IMR-90 (cell line): ENCODE results near the gene RNF14. TPM values are rescaled to one million over a fixed set of nuclear protein-coding genes. Genes with fewer than 3 reads are reported as not detected.

Source experiments
- ATAC-seq: fragments of 200-7000 bp; cut with Tn5 transposase; 2 replicates; pipeline ENCODE4 v1.9.1; 2020; ENCODE audit warnings: low read depth, mild to moderate bottlenecking, moderate library complexity
- BruUV-seq: library from RNA; stranded (reverse); fragments of 400-500 nt; replicated peaks from 2 replicates; lab custom pipeline; 2021; lab: Mats Ljungman, UMichigan
- CTCF ChIA-PET: fragments of 300-600 bp; formaldehyde crosslinking; extraction: SDS; loops from one replicate; lab custom pipeline; 2021; ENCODE audit warnings: antibody characterized with exemption; lab: Yijun Ruan, JAX
- POLR2A ChIA-PET: fragments of 300-600 bp; sonication (Branson Sonifier 250); formaldehyde crosslinking; loops from one replicate; lab custom pipeline; 2022; ENCODE audit warnings: antibody characterized with exemption; ENCODE audit not compliant: unreplicated experiment; lab: Charles Lee
- DNase-seq: peaks from one replicate; pipeline ENCODE4 v3.0.0; 2013
- H2AFZ ChIP-seq: replicated peaks from 2 replicates; pipeline ENCODE3; 2013; ENCODE audit warnings: low read length, mild to moderate bottlenecking; ENCODE audit not compliant: poor library complexity
- H2AK5ac ChIP-seq: 2 replicates; pipeline ENCODE4 v1.6.1; 2013; ENCODE audit warnings: low read depth, low read length, inconsistent platforms
- H2AK9ac ChIP-seq: replicated peaks from 2 replicates; pipeline ENCODE3; 2013; ENCODE audit warnings: mild to moderate bottlenecking, low read depth, low read length, moderate library complexity; ENCODE audit not compliant: poor library complexity
- H2BK120ac ChIP-seq: 2 replicates; pipeline ENCODE4 v1.6.1; 2013; ENCODE audit warnings: low read depth, low read length, inconsistent platforms
- H2BK15ac ChIP-seq: 3 replicates; pipeline ENCODE4 v1.6.1; 2013; ENCODE audit warnings: low read depth, low read length, inconsistent platforms
- H2BK20ac ChIP-seq: 2 replicates; pipeline ENCODE4 v1.6.1; 2013; ENCODE audit warnings: low read depth, mild to moderate bottlenecking, inconsistent platforms, low read length, moderate library complexity
- H2BK5ac ChIP-seq: 2 replicates; pipeline ENCODE4 v1.6.1; 2013; ENCODE audit warnings: mild to moderate bottlenecking, low read depth, low read length, inconsistent platforms; ENCODE audit not compliant: poor library complexity, severe bottlenecking
- H3K14ac ChIP-seq: replicated peaks from 2 replicates; pipeline ENCODE4 v1.6.1; 2013; ENCODE audit warnings: low read depth, low read length, inconsistent platforms
- H3K18ac ChIP-seq: 2 replicates; pipeline ENCODE4 v1.6.1; 2013; ENCODE audit warnings: low read depth, low read length, control low read depth
- H3K23ac ChIP-seq: 2 replicates; pipeline ENCODE4 v1.6.1; 2013; ENCODE audit warnings: low read depth, low read length, inconsistent platforms
- H3K27ac ChIP-seq: 2 replicates; pipeline ENCODE4 v1.5.1; 2013; ENCODE audit warnings: mild to moderate bottlenecking, control low read depth, low read length; ENCODE audit not compliant: insufficient read depth
- H3K27me3 ChIP-seq: 2 replicates; pipeline ENCODE4 v1.6.1; 2013; ENCODE audit warnings: low read length; ENCODE audit not compliant: control insufficient read depth, insufficient read depth
- H3K36me3 ChIP-seq: 2 replicates; pipeline ENCODE4 v1.6.1; 2013; ENCODE audit warnings: low read length, mixed read lengths; ENCODE audit not compliant: control insufficient read depth, insufficient read depth
- H3K4ac ChIP-seq: 2 replicates; pipeline ENCODE4 v1.6.1; 2013; ENCODE audit warnings: low read depth, low read length, inconsistent platforms
- H3K4me1 ChIP-seq: 2 replicates; pipeline ENCODE4 v1.6.1; 2013; ENCODE audit warnings: low read length, mixed read lengths; ENCODE audit not compliant: control insufficient read depth, insufficient read depth
- H3K4me2 ChIP-seq: 2 replicates; pipeline ENCODE4 v1.6.1; 2013; ENCODE audit warnings: low read depth, mild to moderate bottlenecking, control low read depth, low read length, moderate library complexity
- H3K4me3 ChIP-seq: 2 replicates; pipeline ENCODE4 v1.5.1; 2013; ENCODE audit warnings: low read depth, mild to moderate bottlenecking, control low read depth, low read length, moderate library complexity; ENCODE audit not compliant: insufficient read depth
- H3K56ac ChIP-seq: 2 replicates; pipeline ENCODE4 v1.6.1; 2013; ENCODE audit warnings: low read length, inconsistent platforms; ENCODE audit not compliant: insufficient read depth; ENCODE audit errors: extremely low read depth
- H3K79me1 ChIP-seq, 2 experiments: 2 replicates each; pipeline ENCODE4 v1.6.1; 2013; ENCODE audit warnings: low read length in 2 of 2, inconsistent platforms in 1 of 2, low read depth in 1 of 2
- H3K9ac ChIP-seq: 2 replicates; pipeline ENCODE4 v1.6.1; 2013; ENCODE audit warnings: low read depth, low read length, control low read depth
- H3K9me1 ChIP-seq: 2 replicates; pipeline ENCODE4 v1.6.1; 2013; ENCODE audit warnings: low read length, inconsistent platforms; ENCODE audit not compliant: insufficient read depth
- H3K9me3 ChIP-seq: 2 replicates; pipeline ENCODE4 v1.6.1; 2013; ENCODE audit warnings: low read length; ENCODE audit not compliant: control insufficient read depth, insufficient read depth
- H4K20me1 ChIP-seq: 2 replicates; pipeline ENCODE4 v1.6.1; 2013; ENCODE audit warnings: low read length, inconsistent platforms; ENCODE audit not compliant: insufficient read depth
- H4K5ac ChIP-seq: 2 replicates; pipeline ENCODE4 v1.6.1; 2013; ENCODE audit warnings: mild to moderate bottlenecking, low read depth, low read length, control low read depth
- H4K8ac ChIP-seq, 2 experiments: 2 replicates each; pipeline ENCODE4 v1.6.1; 2013; ENCODE audit warnings: low read depth in 2 of 2, low read length in 2 of 2, control low read depth in 1 of 2, inconsistent platforms in 1 of 2
- H4K91ac ChIP-seq: 2 replicates; pipeline ENCODE4 v1.6.1; 2013; ENCODE audit warnings: low read depth, low read length, inconsistent platforms; ENCODE audit not compliant: insufficient read depth
- CEBPB ChIP-seq: IDR thresholded peaks from 2 replicates; pipeline ENCODE4 v1.6.1; 2012; ENCODE audit warnings: low read depth, low read length, improper control_type of control experiment
- ELK1 ChIP-seq: fragments of 150-350 bp; IDR thresholded peaks from 2 replicates; pipeline ENCODE4 v1.6.1; 2016; ENCODE audit warnings: low read depth, mild to moderate bottlenecking, low read length, moderate library complexity, borderline replicate concordance
- FOS ChIP-seq: fragments of 150-350 bp; IDR thresholded peaks from 2 replicates; pipeline ENCODE4 v1.6.1; 2016; ENCODE audit warnings: low read depth, low read length
- MAFK ChIP-seq: IDR thresholded peaks from 2 replicates; pipeline ENCODE4 v1.6.1; 2012; ENCODE audit warnings: low read depth, low read length, improper control_type of control experiment
- MAZ ChIP-seq: IDR thresholded peaks from 2 replicates; pipeline ENCODE4 v1.6.1; 2012; ENCODE audit warnings: low read depth, mild to moderate bottlenecking, low read length, improper control_type of control experiment, moderate library complexity, borderline replicate concordance
- MXI1 ChIP-seq: IDR thresholded peaks from 2 replicates; pipeline ENCODE4 v1.6.1; 2012; ENCODE audit warnings: low read depth, mild to moderate bottlenecking, low read length, moderate library complexity, borderline replicate concordance
- POLR2A ChIP-seq: IDR thresholded peaks from 2 replicates; pipeline ENCODE4 v1.6.1; 2012; ENCODE audit warnings: mild to moderate bottlenecking, low read depth, low read length
- RAD21 ChIP-seq: IDR thresholded peaks from 2 replicates; pipeline ENCODE4 v1.6.1; 2012; ENCODE audit warnings: low read length, improper control_type of control experiment
- RFX5 ChIP-seq: IDR thresholded peaks from 2 replicates; pipeline ENCODE4 v1.8.0; 2012; ENCODE audit warnings: low read depth, mild to moderate bottlenecking, low read length, moderate library complexity
- SMC3 ChIP-seq: fragments of 150-350 bp; IDR thresholded peaks from 2 replicates; pipeline ENCODE4 v1.6.1; 2016; ENCODE audit warnings: low read depth, mild to moderate bottlenecking, antibody characterized with exemption, low read length, moderate library complexity
- dilution Hi-C: fragments of 300-500 bp; cut with HindIII; formaldehyde crosslinking; loops from one replicate; pipeline ENCODE4 v1.14.3; 2018; ENCODE audit warnings: low sequenced_read_pairs; ENCODE audit not compliant: unreplicated experiment
- in situ Hi-C: fragments of 300-500 bp; cut with MboI; formaldehyde crosslinking; loops from 3 replicates; pipeline ENCODE4 v1.14.3; 2019; ENCODE audit warnings: low sequenced_read_pairs, inconsistent platforms, mixed read lengths
- intact Hi-C: fragments of 100-400 bp; cut with micrococcal nuclease; formaldehyde crosslinking; loops from 2 replicates; pipeline ENCODE4 v1.10.0; 2022
- polyA plus RNA-seq, 3 experiments: library from polyadenylated mRNA; depleted of rRNA; stranded (reverse); fragments of >200 nt; gene quantifications; 2 replicates each; pipeline ENCODE4 v1.2.3, GENCODE V29; 2012; ENCODE audit warnings: low replicate concordance in 1 of 3
- total RNA-seq: library from RNA; depleted of rRNA; stranded (reverse); fragments of >200 nt; gene quantifications from 2 replicates; pipeline ENCODE4 v1.2.3, GENCODE V29; 2012
- TF ChIP-seq, protein P1 (sequence below): fragments of 150-350 bp; IDR thresholded peaks from 2 replicates; pipeline ENCODE4 v1.6.1; 2017; ENCODE audit warnings: mild to moderate bottlenecking, antibody characterized with exemption, low read length, low read depth
- TF ChIP-seq, protein P2 (sequence below): conservative IDR thresholded peaks from 2 replicates; pipeline ENCODE4 v1.5.1; 2012; ENCODE audit warnings: mild to moderate bottlenecking, low read depth, low read length, improper control_type of control experiment

RNF14 gene
- total and polyA plus RNA-seq, 2 of the 4 experiments (the other 2 are of a cell fraction): 36.1 to 106 TPM

- no peak for TF ChIP-seq ELK1
- no peak for TF ChIP-seq MAZ
- no peak for TF ChIP-seq CEBPB
- no peak for TF ChIP-seq MXI1
- TF ChIP-seq FOS: no peak
These were observed 7.3 kb downstream of the RNF14 start (continued) for GRCh38 chr5:141976176-141976575.

DNA sequence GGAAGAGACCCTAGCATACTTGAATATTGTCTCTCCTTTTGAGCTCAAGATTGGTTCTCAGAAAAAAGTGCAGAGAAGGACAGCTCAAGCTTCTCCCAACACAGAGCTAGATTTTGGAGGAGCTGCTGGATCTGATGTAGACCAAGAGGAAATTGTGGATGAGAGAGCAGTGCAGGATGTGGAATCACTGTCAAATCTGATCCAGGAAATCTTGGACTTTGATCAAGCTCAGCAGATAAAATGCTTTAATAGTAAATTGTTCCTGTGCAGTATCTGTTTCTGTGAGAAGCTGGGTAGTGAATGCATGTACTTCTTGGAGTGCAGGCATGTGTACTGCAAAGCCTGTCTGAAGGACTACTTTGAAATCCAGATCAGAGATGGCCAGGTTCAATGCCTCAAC is 9.5 kb downstream of the RNF14 start:
- dilution Hi-C loops: loop anchor here (25.0 kb wide), 1 partner anchor 159 kb away; no protein-coding TSS in a partner anchor
- TF ChIP-seq MAZ: no peak
- TF ChIP-seq, protein P1, sequence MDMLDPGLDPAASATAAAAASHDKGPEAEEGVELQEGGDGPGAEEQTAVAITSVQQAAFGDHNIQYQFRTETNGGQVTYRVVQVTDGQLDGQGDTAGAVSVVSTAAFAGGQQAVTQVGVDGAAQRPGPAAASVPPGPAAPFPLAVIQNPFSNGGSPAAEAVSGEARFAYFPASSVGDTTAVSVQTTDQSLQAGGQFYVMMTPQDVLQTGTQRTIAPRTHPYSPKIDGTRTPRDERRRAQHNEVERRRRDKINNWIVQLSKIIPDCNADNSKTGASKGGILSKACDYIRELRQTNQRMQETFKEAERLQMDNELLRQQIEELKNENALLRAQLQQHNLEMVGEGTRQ: no peak
- no peak for TF ChIP-seq RAD21
- TF ChIP-seq CEBPB: no peak
- no peak for TF ChIP-seq RFX5
- TF ChIP-seq MAFK: no peak
- TF ChIP-seq POLR2A: no peak
- TF ChIP-seq, protein P2, sequence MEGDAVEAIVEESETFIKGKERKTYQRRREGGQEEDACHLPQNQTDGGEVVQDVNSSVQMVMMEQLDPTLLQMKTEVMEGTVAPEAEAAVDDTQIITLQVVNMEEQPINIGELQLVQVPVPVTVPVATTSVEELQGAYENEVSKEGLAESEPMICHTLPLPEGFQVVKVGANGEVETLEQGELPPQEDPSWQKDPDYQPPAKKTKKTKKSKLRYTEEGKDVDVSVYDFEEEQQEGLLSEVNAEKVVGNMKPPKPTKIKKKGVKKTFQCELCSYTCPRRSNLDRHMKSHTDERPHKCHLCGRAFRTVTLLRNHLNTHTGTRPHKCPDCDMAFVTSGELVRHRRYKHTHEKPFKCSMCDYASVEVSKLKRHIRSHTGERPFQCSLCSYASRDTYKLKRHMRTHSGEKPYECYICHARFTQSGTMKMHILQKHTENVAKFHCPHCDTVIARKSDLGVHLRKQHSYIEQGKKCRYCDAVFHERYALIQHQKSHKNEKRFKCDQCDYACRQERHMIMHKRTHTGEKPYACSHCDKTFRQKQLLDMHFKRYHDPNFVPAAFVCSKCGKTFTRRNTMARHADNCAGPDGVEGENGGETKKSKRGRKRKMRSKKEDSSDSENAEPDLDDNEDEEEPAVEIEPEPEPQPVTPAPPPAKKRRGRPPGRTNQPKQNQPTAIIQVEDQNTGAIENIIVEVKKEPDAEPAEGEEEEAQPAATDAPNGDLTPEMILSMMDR: no peak
- TF ChIP-seq MXI1: no peak
- TF ChIP-seq ELK1: no peak
- no peak for TF ChIP-seq SMC3

More for the DNA sequence above, 9.5 kb downstream of the RNF14 start:
- CTCF ChIA-PET: no interaction called here
- no peak overlapping the region for H3K27ac ChIP-seq
- H4K5ac ChIP-seq: no peak overlapping the region
- POLR2A ChIA-PET: interaction anchor here (0.6 kb wide), 1 partner anchor 9 kb away, joined by 3 read pairs; no protein-coding TSS in a partner anchor
- in situ Hi-C loops (no loop called here), intact Hi-C loops (no loop called here)
- H2AK5ac ChIP-seq: no peak overlapping the region
- no peak overlapping the region for H3K14ac ChIP-seq
- peaks cover 7% of the 10 kb centered on the region for H3K4me1 ChIP-seq
- H3K79me1 ChIP-seq: peaks cover 29 to 47% of the 10 kb centered on the region in 2 experiments
- no peak overlapping the region for H3K9ac ChIP-seq
- peaks cover 39% of the 10 kb centered on the region for H3K36me3 ChIP-seq
- no peak for ATAC-seq
- H4K8ac ChIP-seq: no peak overlapping the region
- no peak for DNase-seq
- H2AFZ ChIP-seq: no peak overlapping the region
- no peak overlapping the region for H2BK120ac ChIP-seq
- no peak overlapping the region for H2BK5ac ChIP-seq
- H4K91ac ChIP-seq: no peak overlapping the region
- H2AK9ac ChIP-seq: no peak overlapping the region
- H3K4me3 ChIP-seq: no peak overlapping the region
- no peak overlapping the region for H2BK20ac ChIP-seq
- no peaks in the 10 kb centered on the region for H3K9me3 ChIP-seq
- H3K23ac ChIP-seq: no peak overlapping the region; the same call in 1 of the 2 replicates
- no peaks in the 10 kb centered on the region for H3K27me3 ChIP-seq
- H3K4me2 ChIP-seq: no peak overlapping the region
- H3K56ac ChIP-seq: no peak overlapping the region
- H2BK15ac ChIP-seq: no peak overlapping the region
- H3K4ac ChIP-seq: no peak overlapping the region
- no TSS peak for BruUV-seq
- H4K20me1 ChIP-seq: peaks cover 14% of the 10 kb centered on the region; the same call in 1 of the 2 replicates
- H3K9me1 ChIP-seq: peaks cover 3% of the 10 kb centered on the region
- no peak overlapping the region for H3K18ac ChIP-seq
